ENCODE data around the gene USPL1.

Gene USPL1

GRCh38 chr13:30607908-30608307, 9.8 kb upstream of the USPL1 start:
- Mint-ChIP-seq H3K4me1 (peaks cover 15% of the 10 kb centered on the region), H3K27me3 (ENCODE audit: low read depth, poor library complexity) (peaks cover 4% of the 10 kb centered on the region), H3K27ac (no peak overlapping the region), H3K9me3 (peaks cover 11% of the 10 kb centered on the region), H3K36me3 (ENCODE audit: low read depth) (peaks cover 40% of the 10 kb centered on the region), H3K4me3 (no peak overlapping the region)
- TF ChIP-seq CTCF (IDR thresholded peaks at IDR 0.05): no peak
- DNase-seq: no peak

GRCh38 chr13:30608364-30608763, 9.4 kb upstream of the USPL1 start:
- Mint-ChIP-seq H3K9me3 (peaks cover 11% of the 10 kb centered on the region), H3K4me3 (no peak overlapping the region), H3K4me1 (peaks cover 11% of the 10 kb centered on the region), H3K27ac (no peak overlapping the region), H3K36me3 (ENCODE audit: low read depth) (peaks cover 40% of the 10 kb centered on the region), H3K27me3 (ENCODE audit: low read depth, poor library complexity) (peaks cover 4% of the 10 kb centered on the region)
- DNase-seq: no peak
- no peak for TF ChIP-seq CTCF (IDR thresholded peaks at IDR 0.05)

- DNase-seq: no peak
- Mint-ChIP-seq H3K4me1 (peaks cover 10% of the 10 kb centered on the region), H3K9me3 (peaks cover 6% of the 10 kb centered on the region), H3K27ac (no peak overlapping the region), H3K27me3 (ENCODE audit: low read depth, poor library complexity) (peaks cover 4% of the 10 kb centered on the region), H3K36me3 (ENCODE audit: low read depth) (peaks cover 35% of the 10 kb centered on the region), H3K4me3 (no peak overlapping the region)
- no peak for TF ChIP-seq CTCF (IDR thresholded peaks at IDR 0.05)
Observed at GRCh38 chr13:30610311-30610710, 7.4 kb upstream of the USPL1 start.

- H3K4me3 Mint-ChIP-seq: no peak overlapping the region
- TF ChIP-seq CTCF (IDR thresholded peaks at IDR 0.05): no peak
- no peak overlapping the region for H3K27ac Mint-ChIP-seq
- peaks cover 5% of the 10 kb centered on the region for H3K36me3 Mint-ChIP-seq (ENCODE audit: low read depth)
- peaks cover 15% of the 10 kb centered on the region for H3K4me1 Mint-ChIP-seq
- no peaks in the 10 kb centered on the region for H3K27me3 Mint-ChIP-seq (ENCODE audit: low read depth, poor library complexity)
- no peak for DNase-seq
- H3K9me3 Mint-ChIP-seq: no peaks in the 10 kb centered on the region
Observed at GRCh38 chr13:30615481-30615865, 2.2 kb upstream of the USPL1 start.

- Mint-ChIP-seq H3K36me3 (ENCODE audit: low read depth) (peaks cover 6% of the 10 kb centered on the region), H3K27me3 (ENCODE audit: low read depth, poor library complexity) (no peaks in the 10 kb centered on the region), H3K27ac (no peak overlapping the region), H3K9me3 (no peaks in the 10 kb centered on the region), H3K4me1 (peaks cover 10% of the 10 kb centered on the region), H3K4me3 (no peak overlapping the region)
- DNase-seq: no peak
- no peak for TF ChIP-seq CTCF (IDR thresholded peaks at IDR 0.05)
Observed at GRCh38 chr13:30615866-30616541, 1.7 kb upstream of the USPL1 start.

- no peak for DNase-seq
- TF ChIP-seq CTCF (IDR thresholded peaks at IDR 0.05): no peak
- H3K9me3 Mint-ChIP-seq: no peaks in the 10 kb centered on the region
- H3K27ac Mint-ChIP-seq: no peak overlapping the region
- no peak overlapping the region for H3K4me3 Mint-ChIP-seq
- H3K27me3 Mint-ChIP-seq (ENCODE audit: low read depth, poor library complexity): no peaks in the 10 kb centered on the region
- H3K36me3 Mint-ChIP-seq (ENCODE audit: low read depth): peaks cover 10% of the 10 kb centered on the region
- peaks cover 9% of the 10 kb centered on the region for H3K4me1 Mint-ChIP-seq
Observed at GRCh38 chr13:30616927-30617314, 799 bp upstream of the USPL1 start.
